Cardiac fibroblast (primary cell): ENCODE results near the gene CYP39A1.

Experiments
- DNase-seq, 2 donors: peaks; one replicate each; pipeline versions ENCODE4 v3.0.0 to v3.0.0-alpha.2; 2010; ENCODE audit warnings: low read depth in 2 of 2
- H3K4me3 ChIP-seq, 2 donors: replicated peaks in 1 of 2; 1 replicate in 1 of 2; 2 replicates in 1 of 2; pipeline ENCODE4 v1.5.1; 2011; ENCODE audit warnings: low read depth in 2 of 2, low read length in 2 of 2, mild to moderate bottlenecking in 2 of 2, moderate library complexity in 1 of 2
- CTCF ChIP-seq: IDR thresholded peaks from one replicate; pipeline ENCODE4 v1.5.1; 2011; ENCODE audit warnings: low read depth, mild to moderate bottlenecking, low read length, inconsistent platforms

CYP39A1 gene

GRCh38 chr6:46502486-46503119 lies 150.0 kb downstream of the CYP39A1 start:
- DNase-seq: no peak
- TF ChIP-seq CTCF: no peak
- H3K4me3 ChIP-seq: no peak overlapping the region

GRCh38 chr6:46501136-46502089 lies 151.2 kb downstream of the CYP39A1 start:
- no peak overlapping the region for H3K4me3 ChIP-seq
- no peak for TF ChIP-seq CTCF
- DNase-seq: peak in 1 of 2 donors; percentile 52

GRCh38 chr6:46500382-46500781 lies 152.2 kb downstream of the CYP39A1 start:
- no peak overlapping the region for H3K4me3 ChIP-seq
- TF ChIP-seq CTCF: no peak
- DNase-seq: no peak
